Activated CD4-positive, alpha-beta T cell treated with anti-CD3 and anti-CD28 coated beads, Interleukin-2, amount 10 ng/mL, durations not matched to agents 24 days and 14 days (primary cell): Measurements from ENCODE around the gene APOL2. TPM values are rescaled to one million over a fixed set of nuclear protein-coding genes. Genes with fewer than 3 reads are reported as not detected.
A peak's percentile ranks its signal among the peaks of the same experiment; 100 is the strongest.
"Not testable (repeated sequence)": the region's sequence is repeated elsewhere in the genome, so short reads cannot be mapped to it uniquely, and the experiment has no call there.

Experiments used
- DNase-seq: peaks from one replicate; pipeline ENCODE4 v3.0.0; 2022
- H3K27ac Mint-ChIP-seq: one replicate; pipeline ENCODE4 v1.8.0; 2022; ENCODE audit warnings: mild to moderate bottlenecking, mixed read lengths
- H3K27me3 Mint-ChIP-seq: one replicate; pipeline ENCODE4 v1.8.0; 2022; ENCODE audit warnings: mixed read lengths
- H3K36me3 Mint-ChIP-seq: one replicate; pipeline ENCODE4 v1.8.0; 2022; ENCODE audit warnings: low read depth, mild to moderate bottlenecking, mixed read lengths
- H3K4me1 Mint-ChIP-seq: one replicate; pipeline ENCODE4 v1.8.0; 2021; ENCODE audit warnings: mixed read lengths
- H3K4me3 Mint-ChIP-seq: one replicate; pipeline ENCODE4 v1.8.0; 2022; ENCODE audit warnings: mild to moderate bottlenecking, moderate library complexity, mixed read lengths
- H3K9me3 Mint-ChIP-seq: one replicate; pipeline ENCODE4 v1.8.0; 2021; ENCODE audit warnings: mixed read lengths
- intact Hi-C: fragments of 100-400 bp; cut with micrococcal nuclease; formaldehyde crosslinking; loops from one replicate; pipeline ENCODE4 v1.15.1; 2023
- total RNA-seq: library from RNA; stranded (reverse); gene quantifications from 2 replicates; pipeline ENCODE4 v1.2.3, GENCODE V29; 2022

APOL2 gene
- total RNA-seq, 1 donor from 2014 or later = 58.6 TPM

DNA sequence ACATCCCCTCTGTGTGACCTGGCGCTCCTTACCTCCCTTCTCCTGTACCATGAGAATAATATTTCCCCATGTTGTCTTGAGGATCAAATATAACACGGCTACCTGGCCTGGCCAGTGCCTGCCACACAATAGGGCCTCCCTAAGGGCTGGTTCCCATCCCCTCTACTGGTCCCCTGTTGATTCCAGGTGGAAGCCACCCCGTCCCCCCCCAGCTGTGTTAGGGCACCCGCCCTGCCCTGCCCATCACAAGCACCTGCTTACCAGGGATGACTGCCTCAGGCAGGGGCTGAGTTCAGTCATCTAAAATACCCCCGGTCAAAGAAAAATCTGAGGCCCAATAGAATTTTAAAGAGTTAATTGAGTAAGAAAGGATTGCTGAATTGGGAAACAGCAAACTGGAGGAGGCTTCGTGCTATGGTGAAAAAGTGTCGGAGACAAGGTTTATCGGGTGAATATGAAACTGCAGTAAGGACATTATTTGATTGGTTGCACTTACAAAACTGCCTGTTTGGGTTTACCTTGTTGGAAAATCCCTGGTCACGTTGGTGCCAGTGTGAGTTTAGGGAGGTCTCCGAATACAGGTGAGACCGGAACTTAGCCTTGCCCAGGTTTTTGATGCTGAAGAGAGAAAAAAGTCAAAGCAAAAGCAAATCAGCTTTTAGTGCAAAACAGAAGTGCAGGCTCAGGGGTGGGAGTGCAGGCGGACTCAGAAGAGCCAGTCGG is 18.8 kb upstream of the APOL2 start:
- Mint-ChIP-seq H3K27ac (peak overlapping the region; percentile 91), H3K9me3 (no peaks in the 10 kb centered on the region), H3K27me3 (no peaks in the 10 kb centered on the region), H3K36me3 (peaks cover 71% of the 10 kb centered on the region), H3K4me1 (peaks cover 56% of the 10 kb centered on the region), H3K4me3 (peak overlapping the region; percentile 62)
- DNase-seq = no peak
- intact Hi-C loops = no loop called here

DNA sequence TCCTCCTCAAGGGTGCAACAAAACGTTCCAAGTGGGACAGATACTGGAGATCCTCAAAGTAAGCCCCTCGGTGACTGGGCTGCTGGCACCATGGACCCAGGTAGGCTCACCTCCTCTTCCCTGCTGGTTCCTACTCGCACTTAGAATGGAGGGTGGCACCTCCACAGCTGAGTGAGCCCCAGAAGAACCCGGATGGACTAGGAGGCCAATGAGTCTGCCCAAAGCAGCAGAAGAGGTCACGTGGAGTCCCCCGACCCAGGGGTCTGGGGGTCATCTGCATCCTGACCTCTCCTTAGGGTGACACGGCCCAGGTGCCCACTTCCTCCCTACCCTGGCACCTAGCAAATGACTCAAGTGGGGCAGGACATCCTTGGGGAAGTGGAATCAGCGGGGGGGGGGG is 18.0 kb upstream of the APOL2 start:
- no peaks in the 10 kb centered on the region for H3K27me3 Mint-ChIP-seq
- no peaks in the 10 kb centered on the region for H3K9me3 Mint-ChIP-seq
- no peak for DNase-seq
- peaks cover 62% of the 10 kb centered on the region for H3K4me1 Mint-ChIP-seq
- no peak overlapping the region for H3K4me3 Mint-ChIP-seq
- intact Hi-C loops = no loop called here
- peaks cover 64% of the 10 kb centered on the region for H3K36me3 Mint-ChIP-seq
- H3K27ac Mint-ChIP-seq = peak overlapping the region; percentile 79

GRCh38 chr22:36256478-36256877 is 17.2 kb upstream of the APOL2 start:
- intact Hi-C loops = no loop called here
- Mint-ChIP-seq H3K9me3 (no peaks in the 10 kb centered on the region), H3K4me1 (peaks cover 69% of the 10 kb centered on the region), H3K27ac (peak overlapping the region; percentile 79), H3K36me3 (peaks cover 58% of the 10 kb centered on the region), H3K4me3 (peak overlapping the region; percentile 53), H3K27me3 (no peaks in the 10 kb centered on the region)
- DNase-seq = no peak

DNA sequence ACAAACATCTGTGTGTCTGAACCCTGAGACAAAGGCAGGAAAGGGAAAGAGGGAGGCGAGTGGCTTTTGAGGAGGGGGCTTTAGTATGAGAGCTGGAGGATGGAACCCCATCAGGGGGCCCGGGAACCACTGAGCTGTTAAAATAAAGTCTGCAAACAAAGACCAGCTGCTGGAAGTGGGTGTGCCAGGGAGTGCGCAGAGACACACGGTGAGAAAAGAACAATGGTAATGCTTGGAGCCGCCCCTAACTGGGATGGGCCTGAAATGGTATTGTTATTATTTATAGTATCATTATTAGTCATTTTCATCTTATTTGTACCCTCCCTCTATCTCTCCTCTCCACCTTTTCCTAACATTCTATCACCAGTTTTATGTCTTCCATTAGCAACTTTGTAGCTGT is 16.2 kb upstream of the APOL2 start:
- intact Hi-C loops, H3K27me3 Mint-ChIP-seq, H3K9me3 Mint-ChIP-seq, DNase-seq: not testable (repeated sequence)
- Mint-ChIP-seq H3K36me3 (peaks cover 51% of the 10 kb centered on the region), H3K4me1 (peaks cover 71% of the 10 kb centered on the region), H3K4me3 (peak overlapping the region; percentile 92), H3K27ac (peak overlapping the region; percentile 78)

- Mint-ChIP-seq H3K27me3 (no peaks in the 10 kb centered on the region), H3K27ac (peak overlapping the region; percentile 90), H3K9me3 (no peaks in the 10 kb centered on the region), H3K4me3 (peak overlapping the region; percentile 92), H3K4me1 (peaks cover 64% of the 10 kb centered on the region), H3K36me3 (peaks cover 38% of the 10 kb centered on the region)
- intact Hi-C loops = loop anchor here (1.0 kb wide), 1 partner anchor 15 kb away; the partner anchor contains the start of gene APOL2
- no peak for DNase-seq
Measured at GRCh38 chr22:36253523-36254490, 14.5 kb upstream of the APOL2 start.

GRCh38 chr22:36252754-36253522 is 13.6 kb upstream of the APOL2 start, which contains the start of gene APOL1:
Gene APOL1 (plus strand): TSS chr22:36253133. CDS start chr22:36254956, 1,823 bp downstream.
- no peaks in the 10 kb centered on the region for H3K9me3 Mint-ChIP-seq
- intact Hi-C loops = loop anchor here (1.0 kb wide), 1 partner anchor 14 kb away; the partner anchor contains the start of gene APOL2
- peak; percentile 90 for DNase-seq
- H3K27me3 Mint-ChIP-seq = no peaks in the 10 kb centered on the region
- peaks cover 29% of the 10 kb centered on the region for H3K36me3 Mint-ChIP-seq
- peak within 1 kb of the TSS; percentile 90 for H3K27ac Mint-ChIP-seq
- peaks cover 55% of the 10 kb centered on the region for H3K4me1 Mint-ChIP-seq
- peak within 1 kb of the TSS; percentile 92 for H3K4me3 Mint-ChIP-seq

GRCh38 chr22:36251979-36252608 is 12.8 kb upstream of the APOL2 start:
- intact Hi-C loops, DNase-seq, H3K9me3 Mint-ChIP-seq, H3K27me3 Mint-ChIP-seq: not testable (repeated sequence)
- peaks cover 22% of the 10 kb centered on the region for H3K36me3 Mint-ChIP-seq
- peaks cover 51% of the 10 kb centered on the region for H3K4me1 Mint-ChIP-seq
- peak overlapping the region; percentile 92 for H3K4me3 Mint-ChIP-seq
- peak overlapping the region; percentile 40 for H3K27ac Mint-ChIP-seq

DNA sequence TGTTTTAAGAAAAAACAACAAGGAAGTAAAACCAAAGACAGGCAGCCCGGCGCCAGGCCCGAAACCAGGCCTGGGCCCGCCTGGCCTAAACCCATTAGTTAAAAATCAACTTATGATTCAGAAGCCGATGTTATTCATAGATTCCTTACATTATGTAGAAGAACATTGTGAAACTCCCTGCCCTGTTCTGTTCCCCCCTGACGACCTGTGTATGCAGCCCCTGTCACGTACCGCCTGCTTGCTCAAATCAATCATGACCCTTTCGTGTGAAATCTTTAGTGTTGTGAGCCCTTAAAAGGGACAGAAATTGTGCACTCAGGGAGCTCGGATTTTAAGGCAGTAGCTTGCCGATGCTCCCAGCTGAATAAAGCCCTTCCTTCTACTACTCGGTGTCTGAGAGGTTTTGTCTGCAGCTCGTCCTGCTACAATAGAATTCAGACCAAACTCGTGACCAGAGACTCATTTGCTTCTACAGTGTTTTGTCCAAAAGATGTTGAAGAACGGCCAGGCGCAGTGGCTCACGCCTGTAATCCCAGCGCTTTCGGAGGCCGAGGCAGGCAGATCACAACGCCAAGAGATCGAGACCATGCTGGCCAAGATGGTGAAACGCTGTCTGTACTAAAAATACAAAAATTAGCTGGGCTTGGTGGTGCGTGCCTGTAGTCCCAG is 11.1 kb upstream of the APOL2 start:
- H3K36me3 Mint-ChIP-seq, DNase-seq, H3K27me3 Mint-ChIP-seq, H3K9me3 Mint-ChIP-seq, intact Hi-C loops, H3K4me3 Mint-ChIP-seq: not testable (repeated sequence)
- H3K4me1 Mint-ChIP-seq = peaks cover 38% of the 10 kb centered on the region
- H3K27ac Mint-ChIP-seq = peak overlapping the region; percentile 8

GRCh38 chr22:36249160-36249559 is 9.8 kb upstream of the APOL2 start:
- Mint-ChIP-seq H3K27ac (no peak overlapping the region), H3K4me3 (no peak overlapping the region), H3K9me3 (no peaks in the 10 kb centered on the region), H3K36me3 (peaks cover 5% of the 10 kb centered on the region), H3K27me3 (no peaks in the 10 kb centered on the region), H3K4me1 (peaks cover 28% of the 10 kb centered on the region)
- intact Hi-C loops = no loop called here
- DNase-seq = no peak

DNA sequence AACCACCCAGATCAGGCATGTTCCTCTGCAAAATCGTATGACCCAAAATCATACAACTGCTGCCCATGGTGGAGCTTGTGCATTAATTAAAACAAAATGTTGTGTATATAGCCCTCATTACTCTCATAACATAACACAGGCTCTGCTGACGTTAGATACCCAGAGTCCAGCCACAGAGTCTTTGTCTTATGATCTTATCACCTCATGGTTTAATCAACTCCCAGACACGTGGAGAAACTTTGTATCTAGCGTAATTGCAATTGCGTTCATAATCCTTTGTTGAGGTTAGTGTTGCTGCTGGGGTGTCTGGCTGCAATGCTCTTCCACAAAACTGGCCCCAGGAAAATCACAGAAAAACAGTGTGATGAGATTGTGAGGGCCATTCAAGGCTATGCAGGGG is 8.6 kb upstream of the APOL2 start:
- Mint-ChIP-seq H3K27ac (no peak overlapping the region), H3K4me3 (no peak overlapping the region), H3K36me3 (no peaks in the 10 kb centered on the region), H3K9me3 (peaks cover 6% of the 10 kb centered on the region), H3K27me3 (no peaks in the 10 kb centered on the region), H3K4me1 (peaks cover 17% of the 10 kb centered on the region)
- intact Hi-C loops = no loop called here
- no peak for DNase-seq

DNA sequence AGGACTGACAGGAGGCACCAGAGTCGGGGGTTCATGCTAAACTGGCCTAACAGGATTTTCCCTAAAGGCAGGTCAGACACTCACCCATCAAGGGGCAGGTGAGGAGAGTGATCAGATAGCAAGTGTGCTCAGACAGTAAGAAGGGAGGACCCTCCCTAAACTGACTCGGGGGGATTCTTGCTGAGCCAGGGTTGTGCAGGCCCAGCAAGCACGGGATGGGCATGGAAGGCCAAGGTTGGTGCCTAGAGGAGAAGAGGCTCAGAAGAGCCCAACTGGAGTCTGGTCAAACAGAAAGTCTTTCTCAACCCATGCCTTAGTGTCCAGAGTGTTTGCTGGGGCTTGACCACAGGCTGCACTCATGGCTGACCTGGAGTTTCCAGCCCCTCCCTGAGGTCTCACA is 7.4 kb upstream of the APOL2 start:
- Mint-ChIP-seq H3K27ac (no peak overlapping the region), H3K9me3 (peaks cover 11% of the 10 kb centered on the region), H3K27me3 (peaks cover 2% of the 10 kb centered on the region), H3K36me3 (peaks cover 2% of the 10 kb centered on the region), H3K4me3 (no peak overlapping the region), H3K4me1 (peaks cover 8% of the 10 kb centered on the region)
- no peak for DNase-seq
- intact Hi-C loops = no loop called here

- H3K9me3 Mint-ChIP-seq = peaks cover 11% of the 10 kb centered on the region
- DNase-seq = no peak
- intact Hi-C loops = no loop called here
- no peak overlapping the region for H3K27ac Mint-ChIP-seq
- peaks cover 2% of the 10 kb centered on the region for H3K27me3 Mint-ChIP-seq
- no peak overlapping the region for H3K4me3 Mint-ChIP-seq
- H3K4me1 Mint-ChIP-seq = peaks cover 2% of the 10 kb centered on the region
- H3K36me3 Mint-ChIP-seq = peaks cover 2% of the 10 kb centered on the region
Measured at GRCh38 chr22:36245805-36246356, 6.6 kb upstream of the APOL2 start.
